Esophagus mucosa (tissue), 1 donor: ENCODE data around the gene IMPA2. TPM values are rescaled to one million over a fixed set of nuclear protein-coding genes. Genes with fewer than 3 reads are reported as not detected.
A peak's percentile ranks its signal among the peaks of the same experiment; 100 is the strongest.

Experiments used
- ATAC-seq: fragments of 200-7000 bp; cut with Tn5 transposase; one replicate; pipeline ENCODE4 v1.9.1; 2020
- total RNA-seq: library from RNA; stranded (reverse); gene quantifications from one replicate; pipeline ENCODE4 v1.2.4, GENCODE V29; 2023
- donor health status: DM: yes; HTN: yes; CAD: no.

Gene IMPA2
- total RNA-seq, 1 donor from 2014 or later: 140 TPM

DNA sequence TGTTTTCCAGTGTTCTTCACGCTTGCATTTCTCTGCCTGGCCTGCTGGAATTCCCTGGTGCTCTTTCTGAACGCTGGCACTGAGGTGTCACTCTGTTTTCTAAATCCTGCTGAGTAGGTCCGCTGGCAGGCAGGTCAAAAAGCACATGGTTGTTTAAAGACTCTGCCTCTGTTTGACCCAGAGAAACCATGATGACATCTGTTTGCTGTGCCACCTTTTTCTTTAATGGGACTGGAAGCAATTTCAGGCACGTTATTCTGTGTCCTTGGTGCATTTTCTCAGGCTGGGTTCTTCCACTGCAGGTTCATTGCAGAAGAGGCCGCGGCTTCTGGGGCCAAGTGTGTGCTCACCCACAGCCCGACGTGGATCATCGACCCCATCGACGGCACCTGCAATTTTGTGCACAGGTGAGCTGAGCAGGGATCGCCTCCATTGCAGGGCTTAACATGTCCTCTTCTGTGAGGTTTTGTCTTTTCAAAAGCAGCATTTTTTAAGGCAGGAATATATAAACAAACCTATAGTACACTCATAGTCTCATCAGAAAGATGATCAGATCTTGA lies 28.4 kb downstream of the IMPA2 start:
- no peak for ATAC-seq

DNA sequence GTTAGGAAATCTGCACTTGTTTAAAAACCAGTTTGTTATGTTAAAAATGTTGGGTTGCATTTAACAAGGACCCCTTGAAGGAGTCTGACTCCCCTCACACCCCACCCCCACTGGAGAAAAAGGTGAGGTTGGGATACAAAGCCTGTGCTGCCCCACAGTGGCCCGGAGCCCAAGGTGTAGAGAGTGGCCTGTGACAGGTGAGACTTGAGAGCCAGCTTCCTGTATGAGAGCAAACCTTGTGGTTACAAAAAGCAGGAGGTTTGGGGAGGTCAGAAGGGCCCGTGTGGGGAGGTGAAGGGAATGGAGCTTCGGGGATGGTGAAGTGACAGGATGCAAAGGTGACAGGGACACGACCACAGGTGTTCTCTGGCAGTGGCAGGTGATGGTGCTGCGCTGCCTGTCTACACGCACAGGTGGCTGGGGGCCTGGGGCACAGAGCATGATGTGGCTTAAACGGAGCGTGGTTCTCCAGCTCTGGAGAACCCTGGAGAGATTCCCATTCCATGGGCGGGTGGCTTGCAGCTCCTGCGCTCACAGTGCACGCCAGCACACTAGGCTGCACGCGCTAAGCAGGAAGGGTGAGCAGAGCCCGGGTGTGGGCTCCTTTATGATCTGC lies 29.0 kb downstream of the IMPA2 start:
- no peak for ATAC-seq

DNA sequence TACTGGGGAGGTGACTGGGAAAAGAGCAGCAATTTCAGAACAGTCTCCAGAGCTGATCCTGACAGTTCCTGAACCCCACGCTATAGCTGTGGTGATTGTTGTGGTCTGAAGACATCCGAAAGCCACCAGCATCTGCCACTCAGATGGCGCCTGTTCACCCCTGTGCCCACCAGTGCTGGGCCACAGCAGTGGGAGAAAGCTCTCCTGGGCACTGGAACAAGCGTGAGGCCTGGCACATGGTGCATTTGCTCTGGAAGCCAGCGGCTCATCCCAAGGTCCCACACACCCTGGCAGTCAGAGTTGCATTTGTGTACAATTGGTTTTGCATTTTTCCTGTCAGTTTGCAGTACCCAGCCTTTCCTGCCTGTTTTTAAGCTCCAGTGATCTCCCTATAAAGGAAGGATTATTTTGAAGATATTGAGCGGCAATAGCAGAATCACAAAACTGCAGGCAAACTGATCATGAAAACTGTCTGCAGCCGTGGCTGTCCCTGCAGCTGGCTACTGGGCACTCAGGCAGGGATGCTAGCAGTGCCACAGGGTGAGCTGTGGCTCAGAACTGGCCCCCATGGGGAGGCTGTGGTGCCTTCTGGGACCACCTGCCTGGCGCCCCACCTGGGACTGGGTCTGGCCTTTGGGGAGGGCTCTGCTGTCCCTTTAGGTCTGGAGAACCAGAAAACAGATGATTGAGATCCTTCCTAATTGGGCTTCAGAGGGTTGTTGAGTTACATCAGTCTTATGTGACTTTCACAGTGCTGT lies 30.1 kb downstream of the IMPA2 start:
- ATAC-seq: no peak

- peak; percentile 73 for ATAC-seq
These were observed 30.7 kb downstream of the IMPA2 start for GRCh38 chr18:12011957-12012549.

GRCh38 chr18:12012697-12013096 lies 31.4 kb downstream of the IMPA2 start:
- ATAC-seq: no peak

DNA sequence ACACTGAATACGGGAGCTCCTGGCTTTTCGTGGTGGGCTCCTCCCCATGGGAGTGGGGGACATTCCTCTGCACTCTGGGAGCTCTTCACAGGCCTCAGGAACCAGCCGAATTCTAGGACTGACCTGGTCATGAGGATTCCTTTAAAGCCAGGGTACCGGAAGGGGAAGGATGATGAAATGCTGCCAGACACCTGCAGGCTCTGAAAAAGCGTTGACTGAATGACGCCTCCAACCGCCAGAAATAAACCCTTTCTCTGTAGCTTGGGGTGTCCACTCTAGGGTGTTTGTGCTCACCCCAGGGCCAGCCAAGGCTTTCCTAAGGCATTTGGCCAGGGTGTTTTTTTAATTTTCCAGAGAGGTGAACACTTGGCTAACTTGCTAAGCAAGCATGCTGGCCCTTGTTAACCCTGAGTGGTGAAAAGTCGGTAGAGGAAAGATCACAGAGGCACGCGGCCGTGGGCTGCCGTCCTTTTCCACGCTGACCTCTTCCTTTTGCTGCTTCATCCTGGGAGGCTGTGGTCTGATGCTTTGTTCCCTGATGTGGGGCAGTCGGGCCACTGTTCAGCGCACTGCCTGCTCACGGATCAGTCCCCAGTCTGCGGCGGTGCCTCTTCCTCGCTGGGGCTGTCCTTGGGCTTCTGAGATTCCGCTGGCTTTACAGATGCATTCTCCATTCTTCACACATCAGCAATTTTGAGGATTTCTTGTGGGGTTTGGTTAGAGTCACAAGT lies 32.0 kb downstream of the IMPA2 start:
- ATAC-seq: no peak

DNA sequence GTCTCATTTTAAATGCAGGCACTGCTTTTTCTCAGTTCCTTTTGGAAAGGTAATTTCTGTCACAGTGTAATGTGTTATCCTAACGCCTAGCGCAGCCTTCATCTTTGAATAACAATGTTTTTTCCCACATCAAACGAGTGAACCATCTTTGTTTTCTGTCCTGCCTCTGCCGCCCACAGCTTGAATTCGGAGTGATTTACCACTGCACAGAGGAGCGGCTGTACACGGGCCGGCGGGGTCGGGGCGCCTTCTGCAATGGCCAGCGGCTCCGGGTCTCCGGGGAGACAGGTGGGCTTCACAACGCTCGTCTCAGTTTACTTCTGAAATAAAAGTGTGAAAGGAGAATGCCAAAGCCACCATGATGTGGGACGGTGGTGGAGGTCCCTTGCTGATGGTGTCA lies 32.8 kb downstream of the IMPA2 start:
- no peak for ATAC-seq

DNA sequence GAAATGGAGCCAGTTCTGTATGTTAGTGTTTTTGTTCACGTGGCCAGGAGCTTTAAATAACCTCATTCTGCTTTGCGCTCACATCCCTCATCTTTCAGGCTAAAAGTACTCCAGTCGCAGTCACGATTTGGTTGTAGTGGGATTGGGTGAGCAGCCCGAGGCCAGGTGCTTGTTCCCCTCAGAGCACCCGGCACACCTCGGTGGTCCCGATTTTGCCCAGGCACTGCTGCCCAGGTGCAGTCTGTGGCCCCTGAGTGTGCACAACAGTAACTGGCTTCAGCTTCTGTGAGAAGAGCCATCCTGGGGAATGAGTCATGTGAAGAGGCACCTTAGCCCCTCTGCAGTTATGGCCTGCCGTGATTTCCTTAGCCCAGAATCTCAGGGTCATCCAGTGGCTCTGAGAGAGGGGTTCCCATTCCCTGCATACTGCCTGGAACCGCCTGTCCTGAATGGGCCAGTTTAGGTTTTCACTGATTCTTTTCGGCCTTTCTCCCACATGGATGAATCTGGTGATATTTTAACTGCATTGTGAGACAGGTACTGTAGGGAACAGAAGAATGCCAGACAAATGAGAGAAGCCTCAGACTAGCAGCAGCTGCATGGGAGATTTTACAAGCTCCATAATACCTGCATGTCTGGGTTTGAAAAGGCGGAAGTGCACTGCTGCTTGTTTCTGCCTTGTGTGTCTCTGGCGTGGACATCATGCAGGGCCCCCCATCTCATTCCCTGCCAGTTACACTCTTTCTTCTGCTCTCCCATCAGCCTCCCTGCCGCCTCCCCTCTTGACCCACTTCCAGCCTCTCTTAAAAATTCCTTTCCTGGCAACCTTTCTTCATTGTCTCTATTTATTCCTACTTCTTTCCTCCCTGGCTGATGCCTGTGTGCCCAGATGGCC lies 33.5 kb downstream of the IMPA2 start:
- no peak for ATAC-seq

DNA sequence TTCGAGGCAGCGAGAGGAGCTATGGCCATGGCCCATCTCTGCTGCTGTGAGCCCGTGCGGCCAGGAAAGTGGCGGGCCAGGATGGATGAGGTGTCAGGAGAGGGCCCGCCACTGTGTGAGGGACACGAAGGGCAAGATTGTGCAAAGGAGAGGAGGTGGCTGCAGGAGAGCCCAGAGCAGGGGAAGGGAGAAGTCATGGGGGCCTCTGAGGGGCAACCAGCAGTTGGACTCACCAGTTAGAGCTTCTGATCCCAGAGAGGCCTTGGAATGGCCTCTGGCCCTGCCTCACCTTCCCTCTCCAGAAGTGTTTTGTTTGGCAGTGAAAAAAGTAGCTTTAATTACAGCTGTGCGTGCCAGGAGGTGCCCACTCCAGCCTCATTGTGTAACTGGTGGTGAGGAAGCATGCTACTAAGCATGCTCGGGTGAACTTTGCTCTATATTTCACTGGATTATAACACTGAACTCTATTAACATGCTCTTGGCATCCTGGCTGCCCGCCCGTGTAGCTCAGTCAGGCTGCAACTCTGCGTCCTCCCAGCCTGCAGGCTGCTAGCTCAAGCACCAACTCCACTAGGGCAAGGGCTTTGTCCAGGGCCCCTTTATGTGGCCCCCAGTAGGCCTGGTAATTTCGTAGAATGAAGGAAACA lies 34.2 kb downstream of the IMPA2 start:
- peak; percentile 85 for ATAC-seq

- no peak for ATAC-seq
These were observed 35.8 kb downstream of the IMPA2 start for GRCh38 chr18:12017081-12017480.

DNA sequence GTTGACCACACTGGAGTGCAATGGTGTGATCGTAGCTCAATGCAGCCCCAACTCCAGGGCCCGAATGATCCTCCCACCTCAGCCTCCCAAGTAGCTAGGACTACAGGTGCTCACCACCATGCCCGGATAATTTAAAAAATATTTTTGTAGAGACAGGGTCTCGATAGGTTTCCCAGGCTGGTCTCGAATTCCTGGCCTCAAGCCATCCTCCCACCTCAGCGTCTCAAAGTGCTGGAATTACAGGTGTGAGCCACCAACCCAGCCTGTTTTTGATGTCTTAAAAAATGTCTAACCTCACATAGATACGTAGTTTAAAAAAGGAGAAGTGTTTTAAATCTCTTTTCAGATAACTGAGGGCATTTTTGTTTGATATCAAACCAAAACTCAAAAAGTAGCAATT lies 37.6 kb downstream of the IMPA2 start:
- ATAC-seq: no peak

- no peak for ATAC-seq
These were observed 39.8 kb downstream of the IMPA2 start for GRCh38 chr18:12021077-12021476.

DNA sequence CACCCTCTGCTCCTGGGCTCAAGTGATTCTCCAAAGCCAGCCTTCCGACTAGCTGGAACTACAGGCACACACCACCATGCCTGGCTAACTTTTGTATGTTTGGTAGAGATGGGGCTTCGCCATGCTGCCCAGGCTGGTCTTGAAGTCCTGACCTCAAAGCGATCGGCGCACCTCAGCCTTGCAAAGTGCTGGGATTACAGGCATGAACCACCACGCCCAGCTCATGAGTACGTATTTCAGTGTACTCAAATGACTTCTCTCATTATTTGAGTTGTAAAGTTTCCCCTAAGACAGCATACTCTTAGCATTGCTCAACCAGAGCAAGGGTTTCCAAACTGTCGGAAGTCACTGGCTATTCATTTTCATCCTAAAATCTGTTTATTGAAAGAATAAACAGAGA lies 40.3 kb downstream of the IMPA2 start:
- ATAC-seq: peak; percentile 74

DNA sequence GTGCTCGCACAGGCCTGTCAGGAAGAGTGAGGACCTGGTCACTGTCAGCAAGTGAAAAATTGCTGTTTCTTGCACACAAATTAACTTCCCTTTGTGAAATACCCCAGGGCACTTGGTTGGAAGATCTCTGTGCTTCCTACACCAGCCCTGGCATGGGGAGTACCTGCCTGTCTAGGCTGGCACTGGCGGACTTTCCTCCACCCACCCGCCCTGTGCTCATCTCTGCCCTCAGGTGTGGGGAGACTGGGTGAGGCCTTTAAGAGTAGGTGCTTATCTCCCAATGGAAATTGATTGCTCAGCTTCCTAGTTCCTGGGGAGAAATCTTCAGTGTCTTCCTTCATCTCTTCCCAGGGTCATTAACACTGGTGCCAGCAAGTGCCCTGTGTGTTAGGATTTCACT lies 42.1 kb downstream of the IMPA2 start:
- ATAC-seq: peak; percentile 78

DNA sequence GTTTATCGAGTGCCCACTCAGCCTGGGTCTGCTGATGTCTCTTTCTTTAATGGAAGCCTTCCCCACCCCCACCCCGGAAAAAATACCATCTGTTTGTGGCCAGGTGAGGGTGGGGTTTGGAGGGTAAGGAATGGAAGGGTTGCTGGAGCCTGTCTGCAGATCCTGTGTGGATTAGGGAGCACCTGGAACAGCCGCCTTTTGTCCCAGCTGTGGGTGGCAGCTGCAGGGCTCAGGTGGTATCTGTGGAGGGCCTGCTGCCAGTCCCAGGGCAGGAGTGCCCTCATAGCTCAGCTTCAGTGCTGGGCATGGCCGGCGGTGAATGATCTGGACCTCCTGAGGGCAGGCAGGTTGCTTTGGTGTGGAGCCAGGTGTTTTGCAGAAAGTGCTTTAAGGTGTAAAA lies 45.3 kb downstream of the IMPA2 start:
- peak; percentile 15 for ATAC-seq

- peak; percentile 92 for ATAC-seq
These were observed 45.7 kb downstream of the IMPA2 start for GRCh38 chr18:12027046-12027445.

DNA sequence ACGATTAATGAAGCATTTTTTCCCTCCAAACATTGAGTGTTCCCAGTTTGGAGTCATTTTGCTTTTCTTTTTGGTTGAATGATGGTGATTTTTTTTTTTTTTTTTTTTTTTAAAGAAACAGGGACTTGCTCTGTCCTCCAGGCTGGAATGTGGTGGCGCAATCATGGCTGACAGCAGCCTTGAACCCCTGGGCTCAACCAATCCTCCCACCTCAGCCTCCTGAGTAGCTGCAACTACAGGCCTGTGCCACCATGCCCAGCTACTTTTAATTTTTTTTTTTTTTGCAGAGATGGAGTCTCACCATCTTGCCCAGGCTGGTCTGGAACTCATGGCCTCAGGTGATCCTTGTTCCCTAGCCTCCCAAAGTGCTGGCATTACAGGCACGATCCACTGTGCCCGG lies 46.2 kb downstream of the IMPA2 start:
- no peak for ATAC-seq

DNA sequence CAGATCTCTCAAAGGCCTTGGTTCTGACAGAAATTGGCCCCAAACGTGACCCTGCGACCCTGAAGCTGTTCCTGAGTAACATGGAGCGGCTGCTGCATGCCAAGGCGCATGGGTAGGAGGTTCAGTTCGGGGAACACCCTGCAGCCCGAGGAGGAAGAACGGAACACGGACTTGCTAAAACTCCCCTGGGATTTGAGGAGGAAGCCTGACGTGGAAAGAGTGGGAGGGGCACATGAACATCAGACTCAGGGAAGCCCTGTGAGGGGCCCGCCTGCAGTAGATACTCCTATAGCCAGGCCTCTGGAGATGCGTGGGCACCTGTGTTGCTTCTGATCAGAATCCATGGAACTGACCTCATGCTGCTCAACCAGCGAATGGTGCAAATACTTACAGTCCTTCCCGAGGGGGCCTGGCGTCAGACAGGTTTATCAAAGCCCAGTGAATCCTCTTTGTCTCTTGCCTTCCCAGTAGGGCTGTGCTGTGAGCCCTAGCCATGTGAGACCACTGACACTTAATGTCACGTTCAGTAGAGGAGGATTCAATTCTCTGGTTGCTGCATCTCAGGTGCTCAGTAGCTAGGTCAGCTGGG lies 46.8 kb downstream of the IMPA2 start:
- ATAC-seq: peak; percentile 17

- ATAC-seq: peak; percentile 32
These were observed 47.4 kb downstream of the IMPA2 start for GRCh38 chr18:12028674-12029073.

GRCh38 chr18:12029786-12030584 lies 48.7 kb downstream of the IMPA2 start:
- ATAC-seq: no peak
